Neural progenitor cell (in vitro differentiated cells): ENCODE data around the gene NTRK1. TPM values are rescaled to one million over a fixed set of nuclear protein-coding genes. Genes with fewer than 3 reads are reported as not detected.

Experiments used
- DNase-seq: peaks from one replicate; pipeline ENCODE4 v3.0.0-alpha.2; 2016; ENCODE audit warnings: low spot score
- H2AFZ ChIP-seq: fragments of 200-600 bp; sonication (generic); replicated peaks from 2 replicates; pipeline ENCODE4 v1.6.1; 2016; ENCODE audit warnings: antibody characterized with exemption
- H3F3A ChIP-seq: fragments of 200-600 bp; sonication (generic); 2 replicates; pipeline ENCODE4 v1.6.1; 2016; ENCODE audit warnings: antibody characterized with exemption, low read depth
- H3K27ac ChIP-seq: fragments of 200-600 bp; sonication (generic); 2 replicates; pipeline ENCODE4 v1.5.1; 2016; ENCODE audit warnings: mild to moderate bottlenecking
- H3K27me3 ChIP-seq: fragments of 200-600 bp; sonication (generic); 2 replicates; pipeline ENCODE4 v1.6.1; 2016; ENCODE audit warnings: mild to moderate bottlenecking, moderate library complexity
- H3K36me3 ChIP-seq: fragments of 200-600 bp; sonication (generic); 2 replicates; pipeline ENCODE4 v1.5.1; 2016
- H3K4me1 ChIP-seq: fragments of 200-600 bp; sonication (generic); 2 replicates; pipeline ENCODE4 v1.6.1; 2016; ENCODE audit warnings: mixed run types
- H3K4me2 ChIP-seq: fragments of 200-600 bp; sonication (generic); 2 replicates; pipeline ENCODE4 v1.6.1; 2016
- H3K4me3 ChIP-seq: fragments of 200-600 bp; sonication (generic); 2 replicates; pipeline ENCODE4 v1.5.1; 2016
- H3K79me2 ChIP-seq: fragments of 200-600 bp; sonication (generic); 2 replicates; pipeline ENCODE4 v1.6.1; 2016; ENCODE audit warnings: low read depth
- H3K9ac ChIP-seq: fragments of 200-600 bp; sonication (generic); 2 replicates; pipeline ENCODE4 v1.6.1; 2016
- H3K9me3 ChIP-seq: fragments of 200-600 bp; sonication (generic); 2 replicates; pipeline ENCODE4 v1.5.1; 2016; ENCODE audit warnings: low read depth
- H4K20me1 ChIP-seq: fragments of 200-600 bp; sonication (generic); 2 replicates; pipeline ENCODE4 v1.6.1; 2016; ENCODE audit warnings: low read depth
- H3K27ac Mint-ChIP-seq: 3 replicates; pipeline ENCODE4 v1.8.0; 2021; ENCODE audit warnings: mixed read lengths
- H3K27me3 Mint-ChIP-seq: 2 replicates; pipeline ENCODE4 v1.8.0; 2022; ENCODE audit warnings: low read depth, mild to moderate bottlenecking, inconsistent platforms, moderate library complexity, mixed read lengths; ENCODE audit not compliant: insufficient read depth
- H3K36me3 Mint-ChIP-seq: 3 replicates; pipeline ENCODE4 v1.8.0; 2021; ENCODE audit warnings: mixed read lengths
- H3K4me1 Mint-ChIP-seq: 3 replicates; pipeline ENCODE4 v1.8.0; 2021; ENCODE audit warnings: mixed read lengths
- H3K4me3 Mint-ChIP-seq: 3 replicates; pipeline ENCODE4 v1.8.0; 2021; ENCODE audit warnings: mild to moderate bottlenecking, moderate library complexity, mixed read lengths
- H3K9me3 Mint-ChIP-seq: 3 replicates; pipeline ENCODE4 v1.8.0; 2020; ENCODE audit warnings: mixed read lengths
- EZH2 ChIP-seq: fragments of 200-600 bp; sonication (generic); IDR thresholded peaks from 2 replicates; pipeline ENCODE4 v1.6.1; 2017; ENCODE audit warnings: antibody characterized with exemption, mild to moderate bottlenecking, moderate library complexity
- EZH2phosphoT487 ChIP-seq: fragments of 200-600 bp; sonication (generic); IDR thresholded peaks from 2 replicates; pipeline ENCODE4 v1.6.1; 2017; ENCODE audit warnings: antibody characterized with exemption
- total RNA-seq: library from RNA; depleted of rRNA; stranded (reverse); fragments of >200 nt; gene quantifications from 2 replicates; pipeline ENCODE4 v1.2.3, GENCODE V29; 2015; ENCODE audit warnings: low replicate concordance
- TF ChIP-seq, protein P1 (sequence below): fragments of 200-600 bp; sonication (generic); IDR thresholded peaks from 2 replicates; pipeline ENCODE4 v1.5.1; 2017; ENCODE audit warnings: antibody characterized with exemption, mild to moderate bottlenecking

NTRK1 gene
- total RNA-seq, 1 donor from 2014 or later: not detected

DNA sequence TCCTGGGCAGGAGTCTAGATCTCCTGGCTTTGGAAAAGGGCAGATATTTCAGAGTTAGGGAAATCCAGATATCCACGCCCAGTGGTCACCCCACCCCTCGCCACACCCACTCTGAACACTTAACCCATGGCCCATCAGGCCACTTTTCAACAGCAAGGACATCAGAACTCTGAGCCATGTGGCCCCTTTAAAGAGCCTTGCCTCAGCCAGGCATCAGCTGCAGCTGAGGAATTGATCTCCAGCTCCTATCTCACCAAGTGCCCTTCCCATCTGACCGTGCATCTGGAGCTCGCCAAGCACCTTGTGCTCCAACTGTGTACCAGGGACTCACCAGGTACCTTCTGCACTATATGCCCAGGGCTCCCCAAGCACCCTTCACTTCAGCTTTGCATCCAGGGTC, 23.8 kb upstream of the NTRK1 start:
- H3K9me3 Mint-ChIP-seq: no peaks in the 10 kb centered on the region
- peaks cover 13% of the 10 kb centered on the region for H3K4me1 ChIP-seq
- no peaks in the 10 kb centered on the region for H3K79me2 ChIP-seq
- no peak overlapping the region for H3K4me3 Mint-ChIP-seq
- peaks cover 23% of the 10 kb centered on the region for H3K27me3 Mint-ChIP-seq
- H3K4me1 Mint-ChIP-seq: peaks cover 24% of the 10 kb centered on the region
- no peak for TF ChIP-seq EZH2
- TF ChIP-seq EZH2phosphoT487: no peak
- TF ChIP-seq, protein P1, sequence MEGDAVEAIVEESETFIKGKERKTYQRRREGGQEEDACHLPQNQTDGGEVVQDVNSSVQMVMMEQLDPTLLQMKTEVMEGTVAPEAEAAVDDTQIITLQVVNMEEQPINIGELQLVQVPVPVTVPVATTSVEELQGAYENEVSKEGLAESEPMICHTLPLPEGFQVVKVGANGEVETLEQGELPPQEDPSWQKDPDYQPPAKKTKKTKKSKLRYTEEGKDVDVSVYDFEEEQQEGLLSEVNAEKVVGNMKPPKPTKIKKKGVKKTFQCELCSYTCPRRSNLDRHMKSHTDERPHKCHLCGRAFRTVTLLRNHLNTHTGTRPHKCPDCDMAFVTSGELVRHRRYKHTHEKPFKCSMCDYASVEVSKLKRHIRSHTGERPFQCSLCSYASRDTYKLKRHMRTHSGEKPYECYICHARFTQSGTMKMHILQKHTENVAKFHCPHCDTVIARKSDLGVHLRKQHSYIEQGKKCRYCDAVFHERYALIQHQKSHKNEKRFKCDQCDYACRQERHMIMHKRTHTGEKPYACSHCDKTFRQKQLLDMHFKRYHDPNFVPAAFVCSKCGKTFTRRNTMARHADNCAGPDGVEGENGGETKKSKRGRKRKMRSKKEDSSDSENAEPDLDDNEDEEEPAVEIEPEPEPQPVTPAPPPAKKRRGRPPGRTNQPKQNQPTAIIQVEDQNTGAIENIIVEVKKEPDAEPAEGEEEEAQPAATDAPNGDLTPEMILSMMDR: no peak
- DNase-seq: no peak
- peaks cover 81% of the 10 kb centered on the region for H3K27me3 ChIP-seq
- no peak overlapping the region for H2AFZ ChIP-seq
- H3K4me3 ChIP-seq: no peak overlapping the region
- no peaks in the 10 kb centered on the region for H3K9me3 ChIP-seq
- H3K27ac ChIP-seq: no peak overlapping the region
- H3K27ac Mint-ChIP-seq: peak overlapping the region; percentile 26
- H3K4me2 ChIP-seq: no peak overlapping the region
- H3K36me3 Mint-ChIP-seq: no peaks in the 10 kb centered on the region
- no peak overlapping the region for H3K9ac ChIP-seq
- peaks cover 6% of the 10 kb centered on the region for H4K20me1 ChIP-seq
- peaks cover 5% of the 10 kb centered on the region for H3F3A ChIP-seq
- no peaks in the 10 kb centered on the region for H3K36me3 ChIP-seq

DNA sequence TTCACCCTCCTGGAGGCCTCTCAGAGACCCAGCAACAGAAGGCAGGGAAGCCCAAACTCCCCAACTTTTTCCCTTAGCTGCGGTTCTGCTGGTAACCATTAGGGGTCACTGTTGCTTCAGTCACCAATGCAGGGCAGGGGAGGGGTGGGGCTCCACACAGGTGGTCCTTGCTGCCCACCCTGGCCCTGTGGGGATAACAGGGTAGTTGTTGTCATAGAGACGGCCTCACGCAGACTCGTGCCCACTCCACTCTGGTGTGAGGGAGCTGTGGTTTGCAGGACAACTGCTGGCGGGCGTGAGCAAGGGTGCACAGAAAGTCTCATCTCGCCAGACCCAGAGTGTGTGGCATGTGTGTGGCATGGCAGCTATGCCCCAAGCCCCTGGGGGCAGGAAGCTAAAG, 21.7 kb upstream of the NTRK1 start:
- H3K27me3 ChIP-seq: peaks cover 81% of the 10 kb centered on the region
- H3K9me3 Mint-ChIP-seq: peaks cover 8% of the 10 kb centered on the region
- H3K27me3 Mint-ChIP-seq: peaks cover 40% of the 10 kb centered on the region
- no peaks in the 10 kb centered on the region for H3K36me3 ChIP-seq
- peaks cover under 1% of the 10 kb centered on the region for H3K36me3 Mint-ChIP-seq
- H3F3A ChIP-seq: peaks cover 5% of the 10 kb centered on the region
- H3K4me2 ChIP-seq: peak overlapping the region; percentile 28
- H4K20me1 ChIP-seq: peaks cover 6% of the 10 kb centered on the region
- H3K9ac ChIP-seq: no peak overlapping the region
- TF ChIP-seq EZH2 (no peak), EZH2phosphoT487 (no peak)
- TF ChIP-seq, protein P1: peak; percentile 93
- no peak overlapping the region for H3K27ac ChIP-seq
- H3K9me3 ChIP-seq: no peaks in the 10 kb centered on the region
- no peak overlapping the region for H2AFZ ChIP-seq
- H3K4me3 Mint-ChIP-seq: no peak overlapping the region
- peaks cover 13% of the 10 kb centered on the region for H3K4me1 ChIP-seq
- no peaks in the 10 kb centered on the region for H3K79me2 ChIP-seq
- H3K4me3 ChIP-seq: no peak overlapping the region
- DNase-seq: peak; percentile 70
- H3K4me1 Mint-ChIP-seq: peaks cover 28% of the 10 kb centered on the region
- peak overlapping the region; percentile 88 for H3K27ac Mint-ChIP-seq

DNA sequence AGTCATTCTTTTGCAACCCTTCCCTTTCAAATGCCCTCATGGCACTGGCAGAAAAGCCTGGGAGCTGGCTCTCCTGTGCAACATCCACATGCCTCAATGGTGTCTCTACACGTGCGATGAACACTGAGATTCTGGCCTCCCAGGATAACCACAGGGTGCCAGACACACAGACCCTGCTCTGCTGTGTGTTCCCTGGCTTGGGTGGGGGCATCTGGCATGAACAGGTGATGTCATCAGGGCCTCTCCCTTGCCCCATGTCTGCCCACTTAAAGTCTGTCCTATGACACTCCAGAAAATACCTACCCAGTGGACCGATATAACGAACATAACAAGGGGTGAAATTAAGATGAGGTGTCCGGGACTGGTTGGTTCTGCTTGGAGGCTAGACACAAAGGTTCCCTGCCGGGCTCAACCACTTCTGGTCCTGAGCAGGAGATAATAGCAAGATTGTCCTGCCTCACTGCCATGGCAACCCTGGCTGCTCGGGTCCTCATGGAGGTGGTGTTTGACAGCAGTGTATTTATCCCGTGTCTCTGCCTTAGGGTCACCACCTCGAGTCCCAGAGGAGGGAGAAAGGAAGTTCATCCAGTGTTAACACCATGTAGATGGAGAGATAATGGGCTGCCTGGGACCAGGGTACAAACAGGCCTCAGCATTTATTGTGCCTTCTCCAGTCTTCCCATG, 21.1 kb upstream of the NTRK1 start:
- Mint-ChIP-seq H3K4me3 (no peak overlapping the region), H3K9me3 (peaks cover 8% of the 10 kb centered on the region), H3K36me3 (peaks cover 2% of the 10 kb centered on the region), H3K4me1 (peaks cover 30% of the 10 kb centered on the region), H3K27ac (peak overlapping the region; percentile 8), H3K27me3 (peaks cover 44% of the 10 kb centered on the region)
- Histone ChIP-seq H3F3A (peaks cover 5% of the 10 kb centered on the region), H2AFZ (no peak overlapping the region), H3K9ac (no peak overlapping the region), H3K4me2 (peak overlapping the region; percentile 28), H3K27ac (no peak overlapping the region), H3K4me1 (peaks cover 13% of the 10 kb centered on the region), H3K27me3 (peaks cover 81% of the 10 kb centered on the region), H3K4me3 (no peak overlapping the region), H3K79me2 (no peaks in the 10 kb centered on the region), H4K20me1 (peaks cover 6% of the 10 kb centered on the region), H3K9me3 (no peaks in the 10 kb centered on the region), H3K36me3 (no peaks in the 10 kb centered on the region)
- peak; percentile 50 for DNase-seq
- no peak for TF ChIP-seq EZH2

DNA sequence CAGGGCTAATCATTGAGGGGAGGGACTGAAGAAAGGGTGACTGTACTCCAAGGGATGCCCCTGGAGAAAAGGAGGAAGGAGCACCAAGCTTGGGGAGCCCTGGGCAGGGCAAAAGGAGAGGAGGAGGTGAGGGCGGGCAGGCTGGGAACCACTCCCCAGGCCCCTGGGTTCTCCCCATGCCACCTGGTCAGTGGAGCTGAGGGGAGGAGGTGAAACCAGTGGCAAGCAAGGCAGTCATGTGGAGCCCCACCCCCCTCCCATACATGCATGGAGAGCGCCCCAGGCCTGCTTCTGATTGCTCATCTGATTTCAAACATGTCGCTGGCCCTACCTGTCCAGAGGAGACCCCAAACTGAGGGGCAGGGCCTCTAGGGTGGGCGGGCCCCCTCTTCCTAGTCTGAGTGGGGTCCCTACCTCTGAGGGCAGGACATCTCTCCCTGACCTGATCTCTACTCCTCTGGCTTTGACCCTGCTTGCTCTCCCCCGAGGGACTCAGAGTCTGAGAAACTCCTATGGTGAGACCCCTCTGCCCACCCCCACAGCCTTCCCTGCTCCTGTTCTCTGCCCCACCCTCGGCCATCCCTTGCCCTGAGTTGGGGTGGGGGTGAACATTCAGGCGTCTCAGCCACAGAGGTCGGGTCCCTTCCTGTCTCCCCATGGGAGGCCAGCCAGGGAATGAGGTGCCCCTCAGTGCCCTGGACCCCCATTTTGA, 20.3 kb upstream of the NTRK1 start:
- Histone ChIP-seq H3K4me1 (peaks cover 20% of the 10 kb centered on the region), H3F3A (peaks cover 5% of the 10 kb centered on the region), H3K9ac (no peak overlapping the region), H3K4me3 (no peak overlapping the region), H4K20me1 (peaks cover 6% of the 10 kb centered on the region), H3K79me2 (no peaks in the 10 kb centered on the region), H3K9me3 (no peaks in the 10 kb centered on the region), H3K36me3 (no peaks in the 10 kb centered on the region), H2AFZ (no peak overlapping the region), H3K27me3 (peaks cover 81% of the 10 kb centered on the region), H3K27ac (no peak overlapping the region), H3K4me2 (no peak overlapping the region)
- peaks cover 46% of the 10 kb centered on the region for H3K27me3 Mint-ChIP-seq
- H3K27ac Mint-ChIP-seq: no peak overlapping the region
- no peak for TF ChIP-seq EZH2
- TF ChIP-seq EZH2phosphoT487: no peak
- TF ChIP-seq, protein P1: no peak
- H3K36me3 Mint-ChIP-seq: peaks cover 2% of the 10 kb centered on the region
- peaks cover 30% of the 10 kb centered on the region for H3K4me1 Mint-ChIP-seq
- H3K9me3 Mint-ChIP-seq: peaks cover 8% of the 10 kb centered on the region
- no peak for DNase-seq
- H3K4me3 Mint-ChIP-seq: no peak overlapping the region
